H9 (cell line): ENCODE results near the gene PATE4. TPM values are rescaled to one million over a fixed set of nuclear protein-coding genes. Genes with fewer than 3 reads are reported as not detected.

ENCODE experiments used
- DNase-seq: peaks from one replicate; pipeline ENCODE4 v3.0.0-alpha.2; 2017
- H2AFZ ChIP-seq: one replicate; pipeline ENCODE4 v1.6.1; 2013; ENCODE audit warnings: mild to moderate bottlenecking, low read length, control low read depth, moderate library complexity
- H2AK5ac ChIP-seq: 2 replicates; pipeline ENCODE4 v1.6.1; 2013; ENCODE audit warnings: low read length, control low read depth, mixed read lengths; ENCODE audit not compliant: insufficient read length
- H2BK120ac ChIP-seq: one replicate; pipeline ENCODE4 v1.6.1; 2013; ENCODE audit warnings: low read depth, mild to moderate bottlenecking, low read length, control low read depth, inconsistent platforms; ENCODE audit not compliant: poor library complexity, severe bottlenecking
- H2BK12ac ChIP-seq: 2 replicates; pipeline ENCODE4 v1.6.1; 2013; ENCODE audit warnings: low read length, control low read depth, mixed read lengths, low read depth; ENCODE audit not compliant: insufficient read length
- H2BK15ac ChIP-seq: 2 replicates; pipeline ENCODE4 v1.6.1; 2013; ENCODE audit warnings: low read depth, low read length, control low read depth
- H2BK20ac ChIP-seq: one replicate; pipeline ENCODE4 v1.6.1; 2013; ENCODE audit warnings: low read depth, mild to moderate bottlenecking, low read length, control low read depth, inconsistent platforms; ENCODE audit not compliant: poor library complexity, severe bottlenecking
- H2BK5ac ChIP-seq: 2 replicates; pipeline ENCODE4 v1.6.1; 2013; ENCODE audit warnings: low read length, control low read depth, mixed read lengths; ENCODE audit not compliant: insufficient read length
- H3K14ac ChIP-seq: 2 replicates; pipeline ENCODE4 v1.6.1; 2013; ENCODE audit warnings: low read length, control low read depth; ENCODE audit not compliant: insufficient read depth
- H3K18ac ChIP-seq: 2 replicates; pipeline ENCODE4 v1.6.1; 2013; ENCODE audit warnings: low read depth, mild to moderate bottlenecking, mixed read lengths, low read length, control low read depth; ENCODE audit not compliant: insufficient read length
- H3K23ac ChIP-seq: 2 replicates; pipeline ENCODE4 v1.6.1; 2013; ENCODE audit warnings: low read length, control low read depth, mixed read lengths, low read depth; ENCODE audit not compliant: insufficient read length
- H3K23me2 ChIP-seq: 2 replicates; pipeline ENCODE4 v1.6.1; 2013; ENCODE audit warnings: low read depth, mild to moderate bottlenecking, mixed read lengths, low read length, control low read depth; ENCODE audit not compliant: insufficient read length, poor library complexity, severe bottlenecking
- H3K27ac ChIP-seq: 2 replicates; pipeline ENCODE4 v1.5.1; 2013; ENCODE audit warnings: low read length, control low read depth, mixed read lengths, low read depth; ENCODE audit not compliant: insufficient read length
- H3K27me3 ChIP-seq: 2 replicates; pipeline ENCODE4 v1.6.1; 2013; ENCODE audit warnings: low read length, control low read depth, inconsistent platforms; ENCODE audit not compliant: insufficient read depth
- H3K4ac ChIP-seq: 2 replicates; pipeline ENCODE4 v1.6.1; 2013; ENCODE audit warnings: low read depth, mild to moderate bottlenecking, control low read depth, inconsistent platforms, low read length, moderate library complexity
- H3K4me1 ChIP-seq: 2 replicates; pipeline ENCODE4 v1.6.1; 2013; ENCODE audit warnings: low read length, control low read depth, inconsistent platforms; ENCODE audit not compliant: insufficient read depth
- H3K4me2 ChIP-seq: 2 replicates; pipeline ENCODE4 v1.6.1; 2013; ENCODE audit warnings: low read length, control low read depth, mixed read lengths; ENCODE audit not compliant: insufficient read length, insufficient read depth
- H3K56ac ChIP-seq: 2 replicates; pipeline ENCODE4 v1.6.1; 2013; ENCODE audit warnings: low read depth, mild to moderate bottlenecking, mixed read lengths, low read length, control low read depth; ENCODE audit not compliant: insufficient read length
- H3K79me1 ChIP-seq: 2 replicates; pipeline ENCODE4 v1.6.1; 2013; ENCODE audit warnings: low read depth, mild to moderate bottlenecking, moderate library complexity, low read length, control low read depth, inconsistent platforms; ENCODE audit not compliant: insufficient read depth, poor library complexity, severe bottlenecking
- H3K79me2 ChIP-seq: 2 replicates; pipeline ENCODE4 v1.6.1; 2013; ENCODE audit warnings: low read length, control low read depth, inconsistent platforms; ENCODE audit not compliant: insufficient read depth
- H3K9ac ChIP-seq: 2 replicates; pipeline ENCODE4 v1.6.1; 2013; ENCODE audit warnings: low read length, control low read depth, mixed read lengths; ENCODE audit not compliant: insufficient read length; ENCODE audit errors: extremely low read depth
- H3K9me3 ChIP-seq: one replicate; pipeline ENCODE4 v1.6.1; 2013; ENCODE audit warnings: low read depth, low read length, inconsistent platforms; ENCODE audit not compliant: control insufficient read depth
- H3T11ph ChIP-seq: one replicate; pipeline ENCODE4 v1.6.1; 2013; ENCODE audit warnings: mild to moderate bottlenecking, low read length, control low read depth, inconsistent platforms
- H4K20me1 ChIP-seq: one replicate; pipeline ENCODE4 v1.6.1; 2013; ENCODE audit not compliant: control insufficient read depth, insufficient read length, insufficient read depth
- H4K5ac ChIP-seq: 2 replicates; pipeline ENCODE4 v1.6.1; 2013; ENCODE audit warnings: low read depth, mild to moderate bottlenecking, mixed read lengths, low read length, control low read depth; ENCODE audit not compliant: insufficient read length
- H4K8ac ChIP-seq: replicated peaks from 2 replicates; pipeline ENCODE4 v1.6.1; 2013; ENCODE audit warnings: low read length, control low read depth, mixed read lengths, low read depth; ENCODE audit not compliant: insufficient read length
- H4K91ac ChIP-seq: 2 replicates; pipeline ENCODE4 v1.6.1; 2013; ENCODE audit warnings: low read depth, mild to moderate bottlenecking, moderate library complexity, mixed read lengths, low read length, control low read depth; ENCODE audit not compliant: insufficient read length
- H3K27ac Mint-ChIP-seq, 3 experiments: 2 replicates in 2 of 3; 3 replicates in 1 of 3; pipeline ENCODE4 v1.8.0; 2020 to 2021; ENCODE audit warnings: mixed read lengths in 3 of 3, mild to moderate bottlenecking in 1 of 3, moderate library complexity in 1 of 3
- H3K27me3 Mint-ChIP-seq: 2 replicates; pipeline ENCODE4 v1.8.0; 2021; ENCODE audit warnings: low read depth, mild to moderate bottlenecking, moderate library complexity, mixed read lengths
- H3K36me3 Mint-ChIP-seq, 3 experiments: 2 replicates in 2 of 3; 3 replicates in 1 of 3; pipeline ENCODE4 v1.8.0; 2020 to 2021; ENCODE audit warnings: low read depth in 3 of 3, mixed read lengths in 3 of 3; ENCODE audit not compliant: insufficient read depth in 1 of 3
- H3K4me1 Mint-ChIP-seq, 2 experiments: 2 replicates each; pipeline ENCODE4 v1.8.0; 2020; ENCODE audit warnings: mixed read lengths in 2 of 2
- H3K4me3 Mint-ChIP-seq, 2 experiments: 2 replicates in 1 of 2; 3 replicates in 1 of 2; pipeline ENCODE4 v1.8.0; 2020 to 2021; ENCODE audit warnings: mild to moderate bottlenecking in 2 of 2, mixed read lengths in 2 of 2, moderate library complexity in 1 of 2
- H3K9me3 Mint-ChIP-seq, 2 experiments: 2 replicates in 1 of 2; 3 replicates in 1 of 2; pipeline ENCODE4 v1.8.0; 2020; ENCODE audit warnings: mild to moderate bottlenecking in 2 of 2, mixed read lengths in 2 of 2, moderate library complexity in 1 of 2
- CTCF ChIP-seq: fragments of 200-600 bp; sonication (generic); conservative IDR thresholded peaks from 3 replicates; pipeline ENCODE4 v1.8.0; 2021; ENCODE audit warnings: antibody characterized with exemption, mild to moderate bottlenecking
- WGBS: extraction: QIAGEN DNeasy Blood & Tissue Kit; methylation state at CpG from one replicate; pipeline ENCODE4 v1.1.7; 2013; ENCODE audit warnings: missing lambda C conversion rate, low lambda C conversion rate, mixed read lengths; ENCODE audit not compliant: insufficient read length; ENCODE audit errors: extremely low coverage; 5-methylcytosine and 5-hydroxymethylcytosine counted together
- total RNA-seq: library from RNA; stranded (reverse); gene quantifications from 2 replicates; pipeline ENCODE4 v1.2.1, GENCODE V29; 2021

The PATE4 gene
- total RNA-seq, 1 experiment from 2014 or later, result not detected

- H3K36me3 Mint-ChIP-seq, result peaks cover 2 to 18% (median 4%) of the 10 kb centered on the region in 3 experiments; a peak in 4 of 7 replicates
- no peaks in the 10 kb centered on the region; the same call in 1 of the 2 replicates for H3K4me1 ChIP-seq
- no peak overlapping the region for H3K9ac ChIP-seq
- H2BK12ac ChIP-seq, result no peak overlapping the region
- H3K27me3 ChIP-seq, result no peaks in the 10 kb centered on the region
- H4K20me1 ChIP-seq, result no peaks in the 10 kb centered on the region
- H3K56ac ChIP-seq, result no peak overlapping the region
- DNase-seq, result no peak
- no CpG with 5 or more reads among the region's 2 CpGs for WGBS
- H3K4me1 Mint-ChIP-seq, result peaks cover 13% of the 10 kb centered on the region in 2 experiments
- no peak overlapping the region for H4K8ac ChIP-seq
- H4K91ac ChIP-seq, result no peak overlapping the region
- no peak overlapping the region for H2BK20ac ChIP-seq
- no peak overlapping the region for H2AK5ac ChIP-seq
- H2AFZ ChIP-seq, result no peak overlapping the region
- no peaks in the 10 kb centered on the region for H3K27me3 Mint-ChIP-seq
- H3K18ac ChIP-seq, result no peak overlapping the region
- no peak overlapping the region for H3K23ac ChIP-seq
- H3K4me3 Mint-ChIP-seq, result no peak overlapping the region
- no peak overlapping the region for H2BK15ac ChIP-seq
- no peak overlapping the region for H3T11ph ChIP-seq
- H2BK120ac ChIP-seq, result no peak overlapping the region
- H3K14ac ChIP-seq, result no peak overlapping the region
- H3K79me1 ChIP-seq, result no peaks in the 10 kb centered on the region
- no peaks in the 10 kb centered on the region for H3K79me2 ChIP-seq
- no peaks in the 10 kb centered on the region for H3K23me2 ChIP-seq
- no peak overlapping the region for H4K5ac ChIP-seq
- H3K9me3 Mint-ChIP-seq, result peaks cover 37 to 45% of the 10 kb centered on the region in 2 experiments
- no peak overlapping the region for H2BK5ac ChIP-seq
- H3K27ac ChIP-seq, result no peak overlapping the region
- no peak overlapping the region for H3K4me2 ChIP-seq
- no peaks in the 10 kb centered on the region for H3K9me3 ChIP-seq
- no peak overlapping the region for H3K27ac Mint-ChIP-seq
- no peak for TF ChIP-seq CTCF
- H3K4ac ChIP-seq, result no peak overlapping the region
These were observed 33.3 kb upstream of the PATE4 start for GRCh38 chr11:125799808-125800207.
